ENCODE data around the gene ARID5B. TPM values are rescaled to one million over a fixed set of nuclear protein-coding genes. Genes with fewer than 3 reads are reported as not detected.
A peak's percentile ranks its signal among the peaks of the same experiment; 100 is the strongest.

The ARID5B gene
- polyA plus RNA-seq, 1 donor from 2014 or later = 2.1 TPM

GRCh38 chr10:62084451-62084850, 183.0 kb downstream of the ARID5B start:
- Histone ChIP-seq H4K20me1 (ENCODE audit: insufficient read depth) (no peaks in the 10 kb centered on the region), H3F3A (ENCODE audit: insufficient read depth, low read length, poor library complexity, severe bottlenecking) (no peaks in the 10 kb centered on the region), H2AFZ (ENCODE audit: low read depth, low read length) (no peak overlapping the region), H3K27me3 (ENCODE audit: insufficient read depth, low read depth, low read length) (no peaks in the 10 kb centered on the region), H3K36me3 (ENCODE audit: insufficient read depth, low read length) (no peaks in the 10 kb centered on the region), H3K4me3 (ENCODE audit: low read length) (peak overlapping the region; percentile 36), H3K27ac (ENCODE audit: low read length) (peak overlapping the region; percentile 87), H3K4me2 (ENCODE audit: low read length) (no peak overlapping the region), H3K79me2 (replicated peaks; ENCODE audit: insufficient read depth, low read length) (no peaks in the 10 kb centered on the region), H3K9me2 (ENCODE audit: insufficient read depth, low read length) (no peaks in the 10 kb centered on the region), H3K9ac (ENCODE audit: low read length) (no peak overlapping the region), H3K9me3 (ENCODE audit: low read length) (no peaks in the 10 kb centered on the region)
- TF ChIP-seq MXI1 (conservative IDR thresholded peaks at IDR 0.05; ENCODE audit: poor library complexity, severe bottlenecking) (no peak), POLR2AphosphoS5 (IDR thresholded peaks at IDR 0.05) (no peak), SMC3 (conservative IDR thresholded peaks at IDR 0.05; ENCODE audit: poor library complexity) (no peak), EP300 (conservative IDR thresholded peaks at IDR 0.05; ENCODE audit: poor library complexity, severe bottlenecking) (no peak), TAF1 (IDR thresholded peaks at IDR 0.05; ENCODE audit: low read depth) (no peak), RAD21 (conservative IDR thresholded peaks at IDR 0.05) (no peak), REST (IDR thresholded peaks at IDR 0.05; ENCODE audit: borderline replicate concordance) (no peak), EZH2 (IDR thresholded peaks at IDR 0.05; ENCODE audit: borderline replicate concordance, insufficient read depth, low read length, poor library complexity, severe bottlenecking) (no peak), CTCF (IDR thresholded peaks at IDR 0.05; ENCODE audit: poor library complexity, severe bottlenecking) (no peak)

- Histone ChIP-seq H3K4me3 (ENCODE audit: low read length) (no peak overlapping the region), H3K79me2 (replicated peaks; ENCODE audit: insufficient read depth, low read length) (no peaks in the 10 kb centered on the region), H3K27ac (ENCODE audit: low read length) (no peak overlapping the region), H2AFZ (ENCODE audit: low read depth, low read length) (no peak overlapping the region), H3F3A (ENCODE audit: insufficient read depth, low read length, poor library complexity, severe bottlenecking) (no peaks in the 10 kb centered on the region), H3K27me3 (ENCODE audit: insufficient read depth, low read depth, low read length) (no peaks in the 10 kb centered on the region), H3K4me2 (ENCODE audit: low read length) (no peak overlapping the region), H3K36me3 (ENCODE audit: insufficient read depth, low read length) (no peaks in the 10 kb centered on the region), H3K9me3 (ENCODE audit: low read length) (no peaks in the 10 kb centered on the region), H3K9me2 (ENCODE audit: insufficient read depth, low read length) (no peaks in the 10 kb centered on the region), H4K20me1 (ENCODE audit: insufficient read depth) (no peaks in the 10 kb centered on the region), H3K9ac (ENCODE audit: low read length) (no peak overlapping the region)
- TF ChIP-seq RAD21 (conservative IDR thresholded peaks at IDR 0.05) = no peak
- TF ChIP-seq SMC3 (conservative IDR thresholded peaks at IDR 0.05; ENCODE audit: poor library complexity) = no peak
- TF ChIP-seq EP300 (conservative IDR thresholded peaks at IDR 0.05; ENCODE audit: poor library complexity, severe bottlenecking) = no peak
- TF ChIP-seq CTCF (IDR thresholded peaks at IDR 0.05; ENCODE audit: poor library complexity, severe bottlenecking) = no peak
- no peak for TF ChIP-seq POLR2AphosphoS5 (IDR thresholded peaks at IDR 0.05)
- TF ChIP-seq REST (IDR thresholded peaks at IDR 0.05; ENCODE audit: borderline replicate concordance) = no peak
Observed at GRCh38 chr10:62085404-62085803, 183.9 kb downstream of the ARID5B start.

All from neural cell (in vitro differentiated cells).